ENCODE results near the gene SLTM. TPM values are rescaled to one million over a fixed set of nuclear protein-coding genes. Genes with fewer than 3 reads are reported as not detected.
"Not testable (repeated sequence)": the region's sequence is repeated elsewhere in the genome, so short reads cannot be mapped to it uniquely, and the experiment has no call there.

Gene SLTM
- total and polyA plus RNA-seq, 4 experiments from 2014 or later: 22.8 to 153 (median 121) TPM

DNA sequence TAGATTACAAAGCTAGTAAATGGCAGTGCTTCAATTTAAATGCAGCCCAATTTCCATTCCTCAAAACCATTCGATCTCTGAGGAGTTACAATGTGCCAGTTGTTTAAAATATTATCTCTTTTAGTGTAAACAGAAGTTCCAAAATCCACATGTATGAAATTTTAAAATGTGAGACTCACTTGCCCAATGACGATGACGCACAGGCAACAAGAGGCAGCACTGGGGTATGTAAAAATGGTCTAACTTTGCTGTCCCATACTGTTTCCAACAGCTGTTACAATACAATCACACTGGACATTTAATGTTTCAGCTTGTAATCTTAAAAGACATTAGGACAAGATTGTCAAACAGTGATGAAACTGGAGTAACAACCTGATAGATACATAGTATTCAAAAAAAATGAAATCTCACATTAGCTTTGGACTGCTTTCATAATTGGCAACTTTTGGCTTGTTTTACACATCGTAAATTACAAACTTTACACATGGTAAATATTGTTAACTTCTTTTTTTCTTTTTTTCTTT, 12.2 kb downstream of the SLTM start:
- no peak overlapping the region for H3K4me3 Mint-ChIP-seq
- no peak overlapping the region for H3K4me3 ChIP-seq (ENCODE audit: low read length in 2 of 2)
- no peak overlapping the region for H3K27ac ChIP-seq (ENCODE audit: low read depth, low read length)
- CTCF ChIA-PET (ENCODE audit: partially characterized antibody): interaction anchor here (1.2 kb wide), 1 partner anchor 608 kb away, joined by 3 read pairs; no protein-coding TSS in a partner anchor
- intact Hi-C loops (cut with micrococcal nuclease): no loop called here
- no peaks in the 10 kb centered on the region for H3K27me3 ChIP-seq (ENCODE audit: insufficient read depth, low read length)
- H3K9me3 Mint-ChIP-seq: no peaks in the 10 kb centered on the region
- no peaks in the 10 kb centered on the region for H3K9me3 ChIP-seq (ENCODE audit: control insufficient read depth in 1 of 2, low read length in 2 of 2)
- peaks cover 16% of the 10 kb centered on the region for H3K36me3 ChIP-seq (ENCODE audit: insufficient read depth, low read length)
- peaks cover 28% of the 10 kb centered on the region for H3K4me1 ChIP-seq (ENCODE audit: insufficient read depth, low read length)
- no peak for DNase-seq
- peaks cover 17 to 47% of the 10 kb centered on the region in 2 donors for H3K36me3 Mint-ChIP-seq
- peaks cover 16 to 46% (median 34%) of the 10 kb centered on the region in 4 donors for H3K4me1 Mint-ChIP-seq
- no peak overlapping the region for H3K27ac Mint-ChIP-seq
- H3K27me3 Mint-ChIP-seq: no peaks in the 10 kb centered on the region
- POLR2A ChIA-PET (ENCODE audit: partially characterized antibody): interaction anchor here (1.1 to 1.2 kb wide), 2 partner anchors 10 to 150 kb away, joined by 3 read pairs; partner anchors contain the start of gene MINDY2

DNA sequence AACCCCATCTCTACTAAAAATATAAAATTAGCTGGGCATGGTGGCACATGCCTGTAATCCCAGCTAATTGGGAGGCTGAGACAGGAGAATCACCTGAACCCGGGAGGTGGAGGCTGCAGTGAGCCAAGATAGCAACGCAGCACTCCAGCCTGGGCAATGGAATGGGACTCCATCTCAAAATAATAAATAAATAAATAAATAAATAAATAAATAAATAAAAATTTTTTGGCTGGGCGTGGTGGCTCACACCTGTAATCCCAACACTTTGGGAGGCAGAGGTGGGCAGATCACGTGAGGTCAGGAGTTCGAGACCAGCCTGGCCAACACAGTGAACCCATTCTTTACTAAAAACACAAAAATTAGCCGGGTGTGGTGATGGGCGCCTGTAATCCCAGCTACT, 13.0 kb downstream of the SLTM start:
- Mint-ChIP-seq H3K4me1 (peaks cover 16 to 41% (median 32%) of the 10 kb centered on the region in 4 donors), H3K36me3 (peaks cover 19 to 43% of the 10 kb centered on the region in 2 donors)
- H3K27me3 Mint-ChIP-seq; H3K4me3 Mint-ChIP-seq; DNase-seq; H3K9me3 Mint-ChIP-seq; H3K4me3 ChIP-seq (ENCODE audit: low read length in 2 of 2); H3K27me3 ChIP-seq (ENCODE audit: insufficient read depth, low read length); H3K27ac ChIP-seq (ENCODE audit: low read depth, low read length); H3K27ac Mint-ChIP-seq; intact Hi-C loops (cut with micrococcal nuclease); H3K9me3 ChIP-seq (ENCODE audit: control insufficient read depth in 1 of 2, low read length in 2 of 2); CTCF ChIA-PET (ENCODE audit: partially characterized antibody); POLR2A ChIA-PET (ENCODE audit: partially characterized antibody): not testable (repeated sequence)
- peaks cover 11% of the 10 kb centered on the region for H3K36me3 ChIP-seq (ENCODE audit: insufficient read depth, low read length)
- peaks cover 19% of the 10 kb centered on the region for H3K4me1 ChIP-seq (ENCODE audit: insufficient read depth, low read length)

DNA sequence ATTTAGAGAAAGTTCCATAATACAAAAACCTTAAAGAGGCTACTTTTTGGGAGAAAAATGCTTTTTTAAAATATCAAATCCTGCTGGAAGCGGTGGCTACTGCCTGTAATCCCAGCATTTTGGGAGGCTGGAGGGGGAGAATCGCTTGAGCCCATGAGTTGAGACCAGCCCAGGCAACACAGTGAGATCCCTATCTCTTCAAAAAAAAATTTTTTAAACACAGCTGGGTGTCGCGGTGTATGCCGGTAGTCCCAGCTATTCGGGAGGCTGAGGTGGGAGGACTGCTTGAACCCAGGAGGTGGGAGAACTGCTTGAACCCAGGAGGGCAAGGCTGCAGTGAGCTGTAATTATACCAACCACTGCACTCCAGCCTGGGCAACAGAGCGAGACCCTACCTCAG, 14.2 kb downstream of the SLTM start:
- no peaks in the 10 kb centered on the region for H3K27me3 Mint-ChIP-seq
- H3K36me3 ChIP-seq (ENCODE audit: insufficient read depth, low read length): peaks cover 19% of the 10 kb centered on the region
- ChIA-PET POLR2A (ENCODE audit: partially characterized antibody) (no interaction called here), CTCF (ENCODE audit: partially characterized antibody) (no interaction called here)
- no peaks in the 10 kb centered on the region for H3K27me3 ChIP-seq (ENCODE audit: insufficient read depth, low read length)
- no peak overlapping the region for H3K4me3 Mint-ChIP-seq
- H3K9me3 Mint-ChIP-seq: no peaks in the 10 kb centered on the region
- H3K9me3 ChIP-seq (ENCODE audit: control insufficient read depth in 1 of 2, low read length in 2 of 2): no peaks in the 10 kb centered on the region
- no peak overlapping the region for H3K4me3 ChIP-seq (ENCODE audit: low read length in 2 of 2)
- DNase-seq: no peak
- H3K4me1 ChIP-seq (ENCODE audit: insufficient read depth, low read length): peaks cover 9% of the 10 kb centered on the region
- no peak overlapping the region for H3K27ac Mint-ChIP-seq
- H3K4me1 Mint-ChIP-seq: peaks cover 20 to 46% (median 35%) of the 10 kb centered on the region in 4 donors
- peaks cover 28 to 46% of the 10 kb centered on the region in 2 donors for H3K36me3 Mint-ChIP-seq
- no peak overlapping the region for H3K27ac ChIP-seq (ENCODE audit: low read depth, low read length)
- intact Hi-C loops (cut with micrococcal nuclease): no loop called here

DNA sequence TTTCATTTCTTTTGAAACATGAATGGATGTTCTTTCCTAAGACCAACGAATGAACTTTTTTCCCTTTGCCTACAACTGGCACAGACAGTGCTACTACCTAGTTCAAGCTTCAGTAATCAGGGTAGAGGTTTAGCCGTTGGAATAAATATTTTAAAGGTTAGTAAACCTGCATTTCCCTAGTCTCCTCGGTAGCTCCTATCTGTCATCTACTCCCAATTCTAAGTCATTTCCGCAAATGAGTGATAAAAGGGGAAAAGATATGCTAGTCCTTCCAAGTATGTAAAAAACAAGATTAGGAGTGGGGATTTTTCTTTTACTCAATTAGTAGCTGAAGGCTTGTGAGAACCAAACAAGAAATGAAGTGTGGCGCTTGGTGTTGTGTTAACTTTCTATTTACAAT, 15.2 kb downstream of the SLTM start:
- peaks cover 5% of the 10 kb centered on the region for H3K4me1 ChIP-seq (ENCODE audit: insufficient read depth, low read length)
- no peaks in the 10 kb centered on the region for H3K27me3 Mint-ChIP-seq
- POLR2A ChIA-PET (ENCODE audit: partially characterized antibody): no interaction called here
- no peaks in the 10 kb centered on the region for H3K27me3 ChIP-seq (ENCODE audit: insufficient read depth, low read length)
- H3K9me3 ChIP-seq (ENCODE audit: control insufficient read depth in 1 of 2, low read length in 2 of 2): no peaks in the 10 kb centered on the region
- H3K4me3 Mint-ChIP-seq: peak overlapping the region in 1 of 8 donors; percentile 36
- peaks cover 35 to 45% of the 10 kb centered on the region in 2 donors for H3K36me3 Mint-ChIP-seq
- intact Hi-C loops (cut with micrococcal nuclease): no loop called here
- no peak overlapping the region for H3K27ac ChIP-seq (ENCODE audit: low read depth, low read length)
- H3K4me3 ChIP-seq (ENCODE audit: low read length in 2 of 2): no peak overlapping the region
- peaks cover 17% of the 10 kb centered on the region for H3K36me3 ChIP-seq (ENCODE audit: insufficient read depth, low read length)
- CTCF ChIA-PET (ENCODE audit: partially characterized antibody): no interaction called here
- DNase-seq: no peak
- peaks cover 15 to 40% (median 32%) of the 10 kb centered on the region in 4 donors for H3K4me1 Mint-ChIP-seq
- H3K9me3 Mint-ChIP-seq: no peaks in the 10 kb centered on the region
- peak overlapping the region in 1 of 7 donors; percentile 70 for H3K27ac Mint-ChIP-seq

DNA sequence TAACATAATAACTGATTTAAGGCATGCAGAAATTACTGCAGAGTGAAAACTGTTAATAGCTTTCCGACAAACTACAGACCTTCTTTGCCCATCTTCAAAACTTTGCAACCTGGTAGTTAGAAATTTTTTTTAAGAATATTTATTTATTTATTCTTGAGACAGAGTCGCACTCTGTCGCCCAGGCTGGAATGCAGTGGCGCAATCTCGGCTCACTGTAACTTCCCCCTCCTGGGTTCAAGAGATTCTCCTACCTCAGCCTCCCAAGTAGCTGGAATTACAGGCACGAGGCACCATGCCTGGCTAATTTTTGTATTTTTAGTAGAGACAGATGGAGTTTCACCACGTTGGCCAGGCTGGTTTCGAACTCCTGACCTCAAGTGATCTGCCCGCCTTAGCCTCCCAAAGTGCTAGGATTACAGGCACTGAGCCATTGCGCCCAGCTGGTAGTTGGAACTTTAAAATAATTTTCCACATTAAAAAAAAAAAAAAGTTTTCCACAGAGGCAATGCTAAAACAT, 15.8 kb downstream of the SLTM start:
- H3K4me3 Mint-ChIP-seq; H3K27me3 Mint-ChIP-seq; H3K27ac ChIP-seq (ENCODE audit: low read depth, low read length); intact Hi-C loops (cut with micrococcal nuclease); H3K9me3 ChIP-seq (ENCODE audit: control insufficient read depth in 1 of 2, low read length in 2 of 2); DNase-seq; H3K4me3 ChIP-seq (ENCODE audit: low read length in 2 of 2); H3K27me3 ChIP-seq (ENCODE audit: insufficient read depth, low read length); H3K9me3 Mint-ChIP-seq; H3K4me1 ChIP-seq (ENCODE audit: insufficient read depth, low read length): not testable (repeated sequence)
- ChIA-PET CTCF (ENCODE audit: partially characterized antibody) (interaction anchor here (1.3 to 1.6 kb wide), 2 partner anchors 10 to 689 kb away, joined by 3 to 6 read pairs; no protein-coding TSS in a partner anchor), POLR2A (ENCODE audit: partially characterized antibody) (interaction anchor here (1.2 kb wide), 1 partner anchor 16 kb away, joined by 3 read pairs; the partner anchor contains the start of gene SLTM)
- Mint-ChIP-seq H3K36me3 (peaks cover 35 to 46% of the 10 kb centered on the region in 2 donors), H3K4me1 (peaks cover 15 to 37% (median 31%) of the 10 kb centered on the region in 4 donors), H3K27ac (peak overlapping the region in 1 of 7 donors; percentile 11)
- peaks cover 17% of the 10 kb centered on the region for H3K36me3 ChIP-seq (ENCODE audit: insufficient read depth, low read length)

DNA sequence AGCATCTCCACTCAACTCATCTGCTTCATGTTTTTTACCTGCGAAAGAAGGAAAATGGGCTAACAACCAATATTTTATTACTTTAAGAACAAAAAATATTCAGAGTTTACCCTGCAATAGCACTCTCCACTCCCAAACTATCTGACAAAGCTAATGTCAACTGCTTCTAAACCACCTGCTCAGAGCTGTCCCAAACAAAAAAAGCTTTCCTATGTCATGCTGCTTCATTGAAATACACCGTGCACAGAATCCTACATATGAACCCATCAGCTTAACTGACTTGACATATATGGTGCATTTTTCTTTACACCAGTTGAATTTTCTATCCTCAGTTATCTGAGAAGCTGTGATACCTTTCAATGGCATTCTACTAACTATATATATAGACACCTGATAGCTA, 16.5 kb downstream of the SLTM start:
- Histone ChIP-seq H3K36me3 (ENCODE audit: insufficient read depth, low read length) (peaks cover 21% of the 10 kb centered on the region), H3K27ac (ENCODE audit: low read depth, low read length) (no peak overlapping the region), H3K4me1 (ENCODE audit: insufficient read depth, low read length) (peaks cover 5% of the 10 kb centered on the region), H3K4me3 (ENCODE audit: low read length in 2 of 2) (no peak overlapping the region), H3K27me3 (ENCODE audit: insufficient read depth, low read length) (no peaks in the 10 kb centered on the region), H3K9me3 (ENCODE audit: control insufficient read depth in 1 of 2, low read length in 2 of 2) (no peaks in the 10 kb centered on the region)
- ChIA-PET CTCF (ENCODE audit: partially characterized antibody) (interaction anchor here (1.3 to 1.6 kb wide), 2 partner anchors 9 to 688 kb away, joined by 3 to 6 read pairs; no protein-coding TSS in a partner anchor), POLR2A (ENCODE audit: partially characterized antibody) (interaction anchor here (1.2 kb wide), 1 partner anchor 17 kb away, joined by 3 read pairs; the partner anchor contains the start of gene SLTM)
- Mint-ChIP-seq H3K4me3 (no peak overlapping the region), H3K9me3 (no peaks in the 10 kb centered on the region), H3K4me1 (peaks cover 15 to 37% (median 31%) of the 10 kb centered on the region in 4 donors), H3K27me3 (no peaks in the 10 kb centered on the region), H3K27ac (peak overlapping the region in 1 of 7 donors; percentile 18), H3K36me3 (peaks cover 35 to 49% of the 10 kb centered on the region in 2 donors)
- no peak for DNase-seq
- intact Hi-C loops (cut with micrococcal nuclease): no loop called here

DNA sequence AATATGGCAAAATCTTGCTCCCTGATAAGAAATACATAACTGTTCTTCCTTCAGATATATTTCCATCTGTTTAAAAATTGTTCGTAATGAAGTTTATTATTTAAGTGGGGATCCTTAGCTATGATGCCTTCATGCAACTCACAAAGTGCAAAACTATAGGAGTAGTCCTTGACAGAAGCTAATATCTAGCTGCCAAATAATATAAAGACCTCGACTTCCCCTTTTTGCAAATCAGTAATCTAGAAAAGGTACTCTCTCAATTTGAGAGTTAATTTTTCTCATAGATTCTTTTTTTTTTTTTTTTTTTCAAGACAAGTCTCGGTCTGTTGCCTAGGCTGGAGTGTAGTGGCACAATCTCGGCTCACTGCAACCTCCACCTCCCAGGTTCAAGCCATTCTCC, 23.0 kb downstream of the SLTM start:
- Mint-ChIP-seq H3K27me3 (no peaks in the 10 kb centered on the region), H3K4me3 (no peak overlapping the region), H3K9me3 (no peaks in the 10 kb centered on the region), H3K4me1 (peaks cover 41 to 63% (median 54%) of the 10 kb centered on the region in 4 donors), H3K27ac (no peak overlapping the region), H3K36me3 (peaks cover 32 to 59% of the 10 kb centered on the region in 2 donors)
- no peaks in the 10 kb centered on the region for H3K9me3 ChIP-seq (ENCODE audit: control insufficient read depth in 1 of 2, low read length in 2 of 2)
- no peak for DNase-seq
- no peak overlapping the region for H3K4me3 ChIP-seq (ENCODE audit: low read length in 2 of 2)
- CTCF ChIA-PET (ENCODE audit: partially characterized antibody): no interaction called here
- H3K27ac ChIP-seq (ENCODE audit: low read depth, low read length): no peak overlapping the region
- no peaks in the 10 kb centered on the region for H3K27me3 ChIP-seq (ENCODE audit: insufficient read depth, low read length)
- intact Hi-C loops (cut with micrococcal nuclease): no loop called here
- POLR2A ChIA-PET (ENCODE audit: partially characterized antibody): interaction anchor here (0.7 kb wide), 1 partner anchor 1620 kb away, joined by 4 read pairs; no protein-coding TSS in a partner anchor
- H3K36me3 ChIP-seq (ENCODE audit: insufficient read depth, low read length): peaks cover 27% of the 10 kb centered on the region
- H3K4me1 ChIP-seq (ENCODE audit: insufficient read depth, low read length): peaks cover 38% of the 10 kb centered on the region
